Measurements from ENCODE around the gene DDX54.
"Not testable (repeated sequence)": the region's sequence is repeated elsewhere in the genome, so short reads cannot be mapped to it uniquely, and the experiment has no call there.

The DDX54 gene

DNA sequence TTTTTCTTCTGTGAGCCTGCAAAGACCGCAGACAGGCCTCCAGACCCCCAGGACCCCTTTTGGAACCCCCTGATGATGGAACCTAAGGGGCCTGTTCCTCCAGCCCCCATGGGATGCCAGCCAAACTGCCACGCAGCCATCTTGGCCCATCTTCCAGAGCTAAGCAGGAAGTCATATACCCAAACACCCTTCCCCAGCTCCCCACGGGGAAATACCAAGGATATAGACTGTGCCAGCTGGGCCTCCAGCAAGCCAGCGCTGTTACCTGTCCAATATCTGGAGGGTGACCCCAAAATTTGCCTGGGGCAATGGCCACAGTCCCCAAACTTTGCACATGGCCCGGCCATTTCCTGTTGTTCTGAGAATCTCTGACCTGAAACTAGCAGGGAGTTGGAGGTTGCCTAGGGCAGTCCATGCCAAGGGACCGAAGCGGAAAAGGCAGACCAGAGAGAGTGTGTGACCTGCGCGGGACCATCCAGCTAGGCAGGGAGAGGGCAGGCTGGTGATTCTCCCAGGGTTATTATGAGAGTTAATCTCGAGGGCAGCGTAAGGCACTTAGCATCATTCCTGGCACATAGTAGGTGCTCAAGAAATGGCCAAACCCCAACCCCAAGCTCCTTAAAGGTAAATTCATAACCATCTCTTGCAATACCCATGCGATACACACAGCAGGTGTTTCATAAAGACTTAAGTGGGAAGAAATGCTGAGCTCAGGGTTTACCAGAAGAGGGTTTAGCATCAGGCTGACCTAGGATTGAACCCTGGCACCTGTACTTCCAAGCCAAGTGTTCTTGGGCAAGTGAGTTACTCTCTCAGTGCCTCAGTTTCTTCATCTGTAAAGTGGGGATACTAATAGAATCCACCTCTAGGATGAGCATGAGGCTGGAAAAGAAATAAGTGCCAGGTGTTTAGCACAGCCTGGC lies 47.2 kb downstream of the DDX54 start:
- DNase-seq, result no peak

DNA sequence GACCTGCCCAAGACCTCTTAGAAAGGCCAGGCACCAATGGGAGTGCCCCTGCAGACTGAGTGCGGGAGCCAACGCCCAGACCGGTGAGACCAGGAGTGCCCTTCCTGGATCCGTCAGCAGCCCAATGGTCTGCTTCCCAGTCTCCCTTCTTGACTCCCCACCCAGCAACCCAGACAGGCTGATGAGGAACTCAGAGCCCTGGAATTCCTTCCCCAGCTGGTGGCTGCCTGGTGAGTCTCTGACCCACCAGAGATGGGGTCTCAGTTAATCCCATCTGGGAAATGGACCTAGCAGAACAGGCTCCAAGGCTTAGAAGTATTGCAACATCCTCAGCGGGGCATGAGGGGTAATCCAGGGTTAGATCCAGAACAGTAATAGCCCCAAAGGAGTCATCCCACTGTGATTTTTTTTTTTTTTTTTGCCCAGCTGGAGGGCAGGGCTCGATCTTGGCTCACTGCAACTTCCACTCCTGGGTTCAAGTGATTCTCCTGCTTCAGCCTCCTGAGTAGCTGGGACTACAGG lies 48.2 kb downstream of the DDX54 start:
- no peak for DNase-seq

DNA sequence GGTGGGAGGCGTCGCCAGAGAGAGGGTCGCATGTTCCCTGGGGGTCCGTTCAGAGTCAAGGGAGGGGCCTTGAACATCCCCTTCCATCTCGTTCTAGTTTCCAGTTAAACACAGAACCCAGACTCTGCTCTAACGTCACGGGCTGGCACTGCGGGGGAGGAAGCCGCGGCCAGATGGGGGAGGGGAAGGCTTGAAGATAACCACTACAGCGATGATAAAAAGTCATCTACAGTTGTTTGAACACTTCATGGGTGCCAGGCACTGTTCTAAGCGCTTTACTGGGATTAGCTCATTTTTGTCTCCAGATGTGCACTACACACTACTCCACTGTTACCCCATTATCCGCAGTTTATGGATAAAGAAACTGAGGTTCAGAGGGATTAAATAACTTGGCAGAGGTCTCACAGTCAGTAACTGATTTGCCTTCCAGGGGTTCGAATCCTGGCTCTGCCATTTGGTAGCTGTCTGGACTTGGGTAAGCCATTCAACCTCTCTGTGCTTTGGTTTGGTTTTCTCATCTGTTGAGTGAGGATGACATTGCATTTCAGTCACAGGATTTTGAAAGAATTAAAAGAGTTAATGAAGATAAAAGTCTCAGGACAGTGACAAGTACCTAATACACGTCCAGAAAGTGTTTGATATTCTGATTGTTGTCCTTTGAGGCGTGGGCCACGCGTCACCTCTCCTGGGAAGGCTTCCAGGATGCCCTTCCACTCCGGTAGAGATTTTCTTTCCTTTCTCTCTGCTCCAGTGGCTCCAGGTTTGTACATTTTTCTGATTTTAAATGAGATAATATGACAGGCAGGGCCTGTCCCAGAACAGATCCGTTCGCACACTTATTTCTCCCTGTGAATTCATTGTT lies 48.9 kb downstream of the DDX54 start:
- DNase-seq, result no peak

DNA sequence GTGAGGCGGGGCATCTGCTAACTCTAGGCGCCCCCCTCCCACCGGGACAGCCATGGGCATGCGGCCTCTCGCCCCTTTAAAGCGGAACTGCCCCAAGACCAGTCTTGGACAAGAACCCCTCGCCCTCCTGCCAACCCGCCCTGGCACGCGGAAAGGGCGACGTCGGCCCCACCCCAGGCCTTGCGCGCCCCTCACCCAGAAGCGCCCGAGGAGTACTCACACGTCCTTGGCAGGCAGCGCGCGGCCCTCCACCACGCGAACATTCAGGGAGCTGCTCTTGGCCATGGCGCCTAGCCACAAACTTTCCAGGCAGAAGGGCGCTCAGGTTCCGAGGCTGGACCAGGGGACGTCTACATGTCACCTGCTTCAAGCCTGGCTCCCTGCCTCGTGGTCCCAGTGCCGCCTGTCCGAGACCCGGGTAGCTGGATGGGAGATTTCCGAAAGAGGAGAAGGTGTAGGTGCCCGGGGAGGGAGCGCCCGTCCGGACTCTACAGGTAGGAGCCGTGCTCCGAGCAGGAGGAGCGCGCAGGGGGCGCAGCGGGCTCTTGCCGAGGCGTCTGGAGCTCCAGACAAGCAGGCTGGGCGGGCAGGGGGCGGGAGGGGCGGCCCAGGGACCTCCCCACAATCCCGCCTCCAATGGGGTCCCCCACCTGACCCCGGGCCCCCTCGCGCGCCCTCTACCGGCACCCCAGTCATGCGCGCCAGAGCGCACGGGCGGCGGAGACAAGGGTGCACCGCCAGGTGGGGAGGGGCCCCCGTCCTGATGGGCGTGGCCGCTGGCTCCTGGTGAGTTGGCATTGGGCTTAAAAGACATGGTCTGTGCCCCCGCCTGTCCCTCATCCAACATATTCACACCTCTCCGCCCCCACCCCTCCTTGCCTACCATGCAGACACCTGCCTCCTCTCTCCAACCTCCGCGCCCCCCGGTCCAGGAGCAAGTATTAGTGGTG lies 49.8 kb downstream of the DDX54 start, which contains the start of gene RASAL1:
TSS of gene RASAL1 (minus strand) at position 584 of the 950 bp plus-strand sequence. CDS start at position 285, 299 bp downstream.
- DNase-seq, result peak; percentile 86

DNA sequence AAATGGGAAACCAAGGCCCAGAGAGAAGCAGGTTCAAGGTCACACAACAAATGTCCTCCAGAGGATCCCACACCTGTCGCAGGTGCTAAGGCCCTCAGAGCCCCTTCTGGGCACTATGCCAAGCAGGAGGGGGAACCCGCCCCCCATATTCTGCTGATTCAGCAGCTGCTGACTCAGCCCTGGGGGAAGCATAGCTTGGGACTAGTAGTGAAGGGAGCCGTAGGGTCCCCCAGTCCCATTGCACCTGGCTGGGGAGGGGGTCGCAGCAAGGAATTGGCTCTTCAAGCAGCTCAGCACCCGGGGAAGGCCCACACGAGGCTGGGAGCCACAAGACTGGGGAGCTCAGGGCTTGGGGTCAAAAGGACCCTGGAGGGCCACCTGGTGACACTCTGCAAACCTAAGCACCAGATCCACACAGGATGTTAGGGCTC lies 50.7 kb downstream of the DDX54 start:
- DNase-seq, result no peak

DNA sequence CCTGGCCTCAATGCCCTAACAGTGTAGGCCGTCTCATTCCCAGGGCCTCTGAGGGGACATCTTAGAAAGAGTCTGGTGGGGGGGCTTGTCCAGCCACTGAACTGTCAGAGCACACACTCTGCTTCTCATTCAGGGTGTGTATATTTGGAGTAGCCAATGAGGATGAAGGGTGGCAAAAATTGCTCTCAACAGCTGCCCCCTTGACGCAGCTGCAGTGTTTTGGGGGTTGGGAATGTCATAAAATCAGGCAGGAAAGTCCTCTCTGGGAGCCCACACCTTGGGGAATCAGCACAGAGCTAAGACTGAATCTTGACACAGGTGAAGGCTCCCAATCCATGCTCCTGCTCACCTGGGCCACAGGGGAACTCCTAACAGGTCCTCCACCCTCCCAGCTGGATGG lies 51.2 kb downstream of the DDX54 start:
- no peak for DNase-seq

DNA sequence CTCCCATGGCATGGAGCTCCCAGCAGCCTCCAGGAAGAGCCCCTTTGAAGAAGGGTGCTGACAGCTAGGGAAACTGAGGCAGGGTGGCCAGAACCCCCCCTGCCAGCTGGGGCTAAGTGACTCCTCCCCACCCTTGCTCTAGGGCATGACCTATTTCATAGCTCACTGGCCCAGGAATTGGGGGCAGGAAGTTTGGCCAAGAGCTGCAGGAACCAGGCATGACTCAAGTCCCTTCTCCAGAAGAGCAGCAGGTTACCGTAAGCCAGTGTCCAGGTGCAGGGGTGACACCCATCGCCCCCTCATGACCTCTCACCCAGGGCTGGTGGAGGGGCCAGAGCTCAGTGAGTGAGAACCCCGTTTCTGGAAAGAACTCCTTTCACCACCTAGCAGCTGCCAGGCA lies 51.6 kb downstream of the DDX54 start:
- DNase-seq, result no peak

DNA sequence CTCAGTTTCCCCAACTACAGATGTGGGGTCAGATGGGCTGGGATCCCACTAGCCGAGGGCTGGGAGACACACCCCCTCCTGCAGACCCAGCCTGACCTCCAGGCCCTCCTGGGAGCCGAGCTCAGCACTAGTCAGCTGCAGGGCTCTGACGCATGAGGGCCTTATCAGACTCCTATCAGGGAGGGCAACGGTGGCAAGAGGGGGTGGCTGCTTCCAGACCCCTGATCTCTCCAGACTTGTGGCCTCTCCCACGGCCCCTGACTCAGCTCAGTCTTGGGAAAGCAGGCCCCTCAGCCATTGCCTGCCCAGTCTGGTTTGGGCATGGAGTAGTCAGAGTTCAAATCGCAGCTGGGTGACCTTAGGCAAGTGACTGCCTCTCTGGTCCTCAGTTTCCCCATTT lies 52.2 kb downstream of the DDX54 start:
- no peak for DNase-seq

DNA sequence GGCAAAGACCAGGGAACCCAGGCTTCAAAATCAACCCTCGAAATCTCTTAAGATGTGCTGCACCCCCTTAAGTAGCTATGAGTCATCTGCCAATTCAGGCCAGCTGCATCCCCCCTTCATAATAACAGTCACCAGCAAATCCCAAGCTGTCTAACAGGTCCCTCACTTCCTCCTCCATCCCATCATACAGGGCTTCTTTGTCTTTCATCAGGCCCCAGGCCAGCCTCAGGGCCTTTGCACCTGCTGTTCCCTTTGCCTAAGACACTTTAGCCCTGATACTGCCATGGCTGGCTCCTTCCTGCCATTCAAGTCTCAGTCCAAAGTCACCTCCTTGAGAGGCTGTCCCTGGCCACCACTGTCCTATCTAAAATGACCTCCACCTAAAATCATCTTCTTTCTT lies 53.7 kb downstream of the DDX54 start:
- DNase-seq, result no peak

DNA sequence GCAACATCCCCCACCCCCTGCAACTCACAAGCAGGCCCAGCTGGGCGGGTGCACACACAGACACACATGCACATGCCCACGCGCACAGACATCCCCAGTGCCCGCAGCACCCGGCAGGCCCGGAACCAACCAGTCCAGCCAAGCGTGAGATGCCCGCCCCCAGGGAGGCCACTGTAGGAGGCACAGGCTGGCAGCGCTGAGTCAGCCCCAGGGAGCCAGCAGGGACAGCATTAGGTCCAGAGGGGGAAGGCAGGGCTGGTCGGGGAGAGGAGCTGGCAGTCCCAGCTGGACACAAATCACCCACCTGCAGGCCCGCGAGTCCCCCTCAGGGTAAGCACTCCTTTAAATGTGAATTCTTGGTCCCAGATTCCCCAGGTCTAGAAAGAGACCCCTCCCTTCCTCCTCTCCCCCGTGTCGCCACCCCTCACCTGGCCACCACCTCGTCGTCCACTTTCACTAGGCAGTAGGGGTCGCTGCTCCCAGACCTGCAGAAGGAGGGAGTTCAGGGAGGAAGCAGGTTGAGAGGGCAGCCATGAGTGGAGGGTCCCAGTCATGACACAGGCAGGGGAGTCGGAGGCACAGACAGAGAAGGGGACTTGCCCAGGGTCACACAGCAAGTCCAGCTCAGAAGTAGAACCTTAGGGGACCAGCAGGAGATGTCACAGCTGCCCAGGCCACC lies 54.7 kb downstream of the DDX54 start:
- DNase-seq, result peak; percentile 55

DNA sequence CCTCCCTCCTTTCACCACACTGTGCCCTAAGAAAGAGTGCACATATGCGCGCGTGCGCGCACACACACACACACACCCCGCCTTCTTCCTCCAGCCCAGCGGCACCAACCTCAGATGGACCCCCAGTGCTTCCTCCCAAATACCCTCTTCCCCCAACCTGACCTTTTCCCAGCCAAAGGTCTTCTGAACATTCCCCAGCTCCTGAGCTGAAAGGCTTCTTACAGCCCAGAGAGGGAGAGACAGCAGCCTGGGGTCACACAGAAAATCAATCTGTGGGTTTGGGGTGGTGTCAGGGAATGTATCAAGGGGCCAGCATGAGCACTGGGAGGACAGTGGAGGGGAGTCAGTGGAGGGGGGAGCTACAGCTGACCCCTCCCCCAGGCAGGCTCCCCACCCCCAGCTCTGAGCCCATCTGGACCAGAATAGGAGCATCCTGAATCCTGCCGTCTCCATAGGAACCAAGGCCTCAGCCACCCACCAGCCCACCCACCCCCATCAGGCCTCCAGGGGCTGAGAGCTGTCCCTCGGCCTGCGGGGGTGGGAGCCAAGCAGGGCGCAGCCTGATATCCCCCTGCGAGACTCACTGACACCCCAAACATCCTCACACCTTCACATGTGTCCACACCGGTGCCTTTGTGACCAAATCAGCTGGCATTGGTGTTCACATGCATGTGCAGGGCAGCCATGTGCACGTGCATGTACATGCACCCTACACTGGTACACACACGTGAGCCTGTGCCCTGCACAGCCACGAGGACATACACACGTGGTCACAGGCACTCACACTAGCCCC lies 55.4 kb downstream of the DDX54 start:
- DNase-seq, result no peak

DNA sequence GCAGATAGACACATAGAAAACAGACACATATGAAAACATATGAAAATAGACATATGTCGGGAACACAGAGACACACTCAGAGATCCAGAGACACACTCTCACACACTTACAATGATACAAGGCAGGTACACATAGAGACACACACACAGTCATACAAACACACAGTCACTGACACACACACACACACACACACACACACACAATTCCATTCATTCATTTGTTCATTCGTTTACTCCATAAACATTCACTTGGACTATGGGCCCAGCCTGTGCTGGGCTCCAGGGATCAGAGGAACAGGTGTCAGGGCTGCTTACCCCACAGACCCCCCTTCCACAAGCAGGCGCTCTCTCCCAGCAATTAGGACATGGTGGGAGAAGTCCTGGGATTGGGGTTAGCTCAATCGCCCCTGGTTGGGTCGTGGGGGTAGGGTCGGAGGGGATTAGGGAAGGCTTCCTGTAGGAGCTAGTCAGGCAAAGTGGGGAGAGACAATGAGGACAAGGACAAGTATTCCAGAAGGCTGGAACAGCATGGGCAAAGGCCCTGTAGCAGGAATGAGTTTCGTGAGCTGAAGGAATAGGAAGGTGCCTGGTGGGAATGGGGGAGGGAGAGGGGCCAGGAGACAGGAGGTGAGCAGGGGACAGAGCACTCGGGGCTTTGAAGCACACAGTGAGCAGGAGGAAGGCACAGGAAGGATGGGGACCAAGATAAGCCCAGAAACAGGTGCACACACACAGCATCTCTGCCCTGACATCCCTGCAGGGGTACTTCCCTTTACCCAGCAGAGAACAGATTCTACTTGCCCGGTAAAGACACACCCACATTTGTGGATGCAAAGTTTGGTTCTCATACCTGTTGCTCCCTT lies 56.2 kb downstream of the DDX54 start:
- no peak for DNase-seq

DNA sequence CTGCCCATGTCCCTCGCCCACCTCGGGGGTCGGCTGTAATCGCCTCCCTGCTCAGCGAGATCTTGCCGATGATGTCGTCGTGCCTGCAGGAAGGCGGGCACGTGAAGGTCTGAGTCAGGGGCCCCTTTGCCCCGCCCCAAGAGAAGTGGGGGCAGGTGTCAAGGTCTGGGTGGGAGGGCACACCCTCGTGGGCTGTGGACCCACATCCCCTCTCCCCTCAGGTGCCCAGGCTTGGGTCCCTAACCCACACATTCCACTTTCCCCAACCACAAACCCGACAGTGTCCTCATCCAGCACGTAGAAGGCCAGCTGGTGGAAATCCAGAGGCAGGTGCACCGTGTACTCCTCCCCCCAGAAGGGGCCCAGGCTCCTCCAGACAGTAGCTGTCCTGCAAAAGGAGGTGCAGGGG lies 57.5 kb downstream of the DDX54 start:
- peak; percentile 14 for DNase-seq

DNA sequence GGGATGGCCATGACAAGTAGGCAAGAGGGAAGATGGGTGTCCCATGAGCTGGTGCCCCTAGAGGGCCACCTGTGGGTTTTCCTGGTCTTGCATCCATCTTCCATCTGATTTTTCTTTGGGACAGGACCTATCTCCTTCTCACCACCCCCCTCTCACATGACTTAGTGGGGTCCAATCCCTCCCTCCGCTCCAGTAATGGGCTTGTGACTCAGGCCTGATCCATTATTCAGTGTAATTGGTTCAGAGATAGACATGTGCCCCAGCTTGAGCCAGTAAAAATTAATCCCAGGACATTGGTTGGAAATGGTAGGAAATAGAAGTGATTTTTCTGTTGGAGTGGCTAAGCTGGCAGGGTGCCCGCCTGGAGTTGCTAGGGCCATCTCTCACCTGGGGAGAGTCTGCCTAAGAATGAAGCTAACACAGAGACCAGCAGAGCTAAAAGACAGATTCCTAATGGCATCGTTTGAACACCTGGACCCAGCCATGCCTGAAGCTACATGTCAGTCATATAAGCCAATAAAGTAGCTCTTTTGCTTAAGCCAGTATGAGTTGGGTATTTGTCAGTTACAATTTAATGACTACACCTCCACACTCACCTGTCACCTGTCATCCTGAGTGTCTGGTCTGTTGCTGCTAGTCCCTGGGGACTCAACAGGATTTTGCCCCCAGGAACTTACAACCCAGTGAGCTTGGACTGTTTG lies 64.5 kb downstream of the DDX54 start:
- peak; percentile 19 for DNase-seq

DNA sequence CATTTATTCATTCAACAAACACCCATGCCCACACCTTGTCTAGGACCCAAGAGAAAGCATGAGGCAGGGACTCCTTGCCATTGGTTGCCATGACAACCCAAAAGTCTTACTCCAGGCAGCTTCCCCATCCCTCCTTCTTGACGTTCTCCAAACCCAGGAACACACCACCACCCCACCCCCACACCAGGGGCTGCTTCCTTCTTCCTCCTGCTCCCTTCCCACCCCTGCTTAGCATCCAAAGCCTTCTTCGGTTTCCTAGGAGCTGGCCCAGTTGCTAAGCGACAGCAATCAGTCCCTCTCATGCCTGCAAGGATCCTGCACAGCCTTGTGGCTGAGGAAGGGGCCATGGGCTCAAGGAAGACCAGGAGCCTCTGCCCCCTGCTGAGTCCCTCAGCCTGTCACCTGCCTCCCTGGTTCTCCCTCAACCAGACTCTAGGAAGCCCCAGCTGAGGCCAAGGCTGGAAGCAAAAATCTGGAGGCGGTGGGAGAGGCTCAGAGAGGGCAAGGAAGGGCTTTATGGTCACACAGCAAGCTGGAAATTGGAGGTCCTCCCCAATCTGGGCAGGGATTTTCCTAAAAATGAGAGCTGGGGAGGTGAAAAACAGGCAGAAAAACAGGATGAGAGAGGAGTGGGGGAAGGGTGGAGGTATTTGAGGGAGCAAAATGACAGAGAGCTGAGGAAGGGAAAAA lies 65.2 kb downstream of the DDX54 start:
- DNase-seq, result no peak

DNA sequence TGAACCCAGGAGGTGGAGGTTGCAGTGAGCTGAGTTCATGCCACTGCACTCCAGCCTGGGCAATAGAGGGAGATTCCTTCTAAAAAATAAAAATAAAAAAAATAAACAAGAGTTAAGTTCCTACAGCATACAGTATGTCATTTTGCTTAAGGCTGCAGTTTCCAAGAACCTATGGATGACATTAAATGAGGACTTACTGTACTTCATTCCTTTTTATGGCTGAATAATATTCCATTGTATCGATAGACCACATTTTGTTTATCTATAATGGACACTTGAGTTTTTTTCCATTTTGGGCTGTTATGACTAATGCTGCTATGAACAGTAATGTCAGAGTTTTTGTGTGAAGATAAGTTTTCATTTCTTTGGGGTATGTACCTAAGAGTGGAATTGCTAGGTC lies 67.1 kb downstream of the DDX54 start:
- no peak for DNase-seq

DNA sequence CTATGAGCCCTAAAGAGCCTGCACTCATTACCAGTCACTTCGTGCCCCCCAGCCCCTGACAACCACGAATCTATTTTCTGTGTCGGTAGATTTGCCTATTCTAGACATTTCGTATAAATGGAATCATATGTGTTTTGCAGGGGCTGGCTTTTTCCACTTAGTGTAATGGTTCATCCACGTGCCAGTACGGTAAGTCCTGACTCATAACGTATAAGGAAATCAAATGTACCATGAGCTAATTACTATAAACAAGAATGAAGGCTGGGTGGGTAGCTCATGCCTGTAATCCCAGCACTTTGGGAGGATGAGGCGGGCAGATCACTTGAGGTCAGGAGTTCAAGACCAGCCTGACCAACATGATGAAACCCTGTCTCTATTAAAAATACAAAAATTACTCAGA lies 67.6 kb downstream of the DDX54 start:
- DNase-seq, result not testable (repeated sequence)

DNA sequence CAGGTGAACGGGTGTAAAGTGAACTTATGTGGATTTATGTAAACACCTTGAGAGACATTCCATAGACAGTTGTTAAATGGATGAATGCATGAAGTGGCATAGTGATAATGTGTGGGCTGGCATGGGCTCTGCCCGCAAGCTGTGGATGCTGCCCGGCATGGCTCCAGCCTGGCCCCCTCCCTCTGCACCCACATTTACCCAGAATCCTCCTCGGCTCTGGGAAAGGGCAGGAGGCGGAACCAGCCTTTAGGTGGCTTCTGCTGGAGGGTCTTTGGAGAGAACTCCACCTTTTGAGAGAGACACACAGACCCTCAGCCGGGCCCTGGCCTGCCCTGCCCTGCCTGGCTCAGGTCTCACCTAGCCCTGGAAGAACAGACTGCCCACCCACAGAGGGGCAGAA lies 68.4 kb downstream of the DDX54 start:
- peak; percentile 56 for DNase-seq
